Posterior vena cava (tissue), 2 donors: Measurements from ENCODE around the gene TTC23. TPM values are rescaled to one million over a fixed set of nuclear protein-coding genes. Genes with fewer than 3 reads are reported as not detected.
"Not testable (repeated sequence)": the region's sequence is repeated elsewhere in the genome, so short reads cannot be mapped to it uniquely, and the experiment has no call there.

ENCODE experiments used
- DNase-seq: peaks from one replicate; pipeline ENCODE4 v3.0.0-alpha.2; 2020; ENCODE audit warnings: low spot score
- intact Hi-C, 2 donors: fragments of 100-400 bp; cut with DNase I; formaldehyde crosslinking; loops; one replicate each; pipeline versions ENCODE4 v1.14.1 to v1.14.2; 2022 to 2023
- total RNA-seq, 2 donors: library from RNA; stranded (reverse); fragmentation: NEBNext Ultra II Directional; extraction: Animal tissue kit (Norgen Biotek cat#: 25700); gene quantifications; one replicate each; pipeline ENCODE4 v1.2.1, GENCODE V29; 2021
- donor health status: DM: yes; HTN: yes; CAD: no.
- donor health status: DM: yes; HTN: yes; CAD: no.

Gene TTC23
- total RNA-seq, 2 donors from 2014 or later: 16.6 to 16.9 TPM

DNA sequence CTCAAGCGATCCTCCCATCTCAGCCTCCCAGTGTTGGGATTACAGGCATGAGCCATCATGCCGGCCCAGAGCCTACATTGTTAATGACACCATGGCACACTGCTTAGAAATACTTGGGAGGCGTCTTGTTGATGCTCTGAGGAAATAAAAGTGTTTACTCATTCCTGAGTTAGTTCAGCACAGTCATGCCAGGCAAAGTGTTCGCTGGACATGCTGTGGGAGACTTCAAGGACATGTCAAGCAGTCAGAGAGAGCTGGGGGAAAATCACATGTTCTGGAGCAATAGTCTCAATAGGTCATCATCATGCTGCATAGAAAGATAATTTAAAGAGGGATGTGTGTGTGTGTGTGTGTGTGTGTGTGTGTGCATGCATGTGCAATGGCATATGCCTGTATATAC, 37.5 kb downstream of the TTC23 start:
- intact Hi-C loops: loop anchor here (2.0 to 5.0 kb wide), 3 partner anchors 40 to 111 kb away; no protein-coding TSS in a partner anchor
- no peak for DNase-seq

DNA sequence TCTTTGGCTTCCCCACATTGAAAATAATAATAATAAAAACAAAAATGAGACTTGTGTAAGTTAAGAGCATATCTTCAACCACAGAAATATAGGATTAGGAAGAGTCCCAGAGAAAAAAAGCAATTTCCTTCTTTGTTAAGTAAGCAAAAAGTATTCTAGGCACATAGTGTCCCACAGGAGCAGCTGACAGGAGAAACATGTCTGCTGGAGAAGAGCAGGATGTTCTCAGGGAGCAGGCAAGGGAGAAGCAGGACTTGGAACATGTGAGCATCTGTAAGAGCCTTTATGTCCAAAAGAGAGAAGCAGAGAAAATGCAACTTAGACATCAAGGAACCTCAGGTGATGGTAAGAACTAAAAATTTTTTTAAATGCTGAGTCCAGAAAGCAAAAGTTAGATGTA, 39.0 kb downstream of the TTC23 start:
- DNase-seq: no peak
- intact Hi-C loops: loop anchor here (5.0 kb wide), 2 partner anchors 38 to 98 kb away; no protein-coding TSS in a partner anchor

GRCh38 chr15:99209326-99209725, 40.1 kb downstream of the TTC23 start:
- intact Hi-C loops: no loop called here
- DNase-seq: no peak

GRCh38 chr15:99207672-99208071, 41.7 kb downstream of the TTC23 start:
- intact Hi-C loops: no loop called here
- DNase-seq: no peak

GRCh38 chr15:99202176-99202552, 47.2 kb downstream of the TTC23 start:
- intact Hi-C loops: no loop called here
- no peak for DNase-seq

- no peak for DNase-seq
- intact Hi-C loops: no loop called here
Observed at GRCh38 chr15:99201408-99202175, 47.8 kb downstream of the TTC23 start.

- DNase-seq: no peak
- intact Hi-C loops: no loop called here
Observed at GRCh38 chr15:99197856-99198255, 51.5 kb downstream of the TTC23 start.

- intact Hi-C loops, DNase-seq: not testable (repeated sequence)
Observed at GRCh38 chr15:99192181-99192580, 57.2 kb downstream of the TTC23 start.

DNA sequence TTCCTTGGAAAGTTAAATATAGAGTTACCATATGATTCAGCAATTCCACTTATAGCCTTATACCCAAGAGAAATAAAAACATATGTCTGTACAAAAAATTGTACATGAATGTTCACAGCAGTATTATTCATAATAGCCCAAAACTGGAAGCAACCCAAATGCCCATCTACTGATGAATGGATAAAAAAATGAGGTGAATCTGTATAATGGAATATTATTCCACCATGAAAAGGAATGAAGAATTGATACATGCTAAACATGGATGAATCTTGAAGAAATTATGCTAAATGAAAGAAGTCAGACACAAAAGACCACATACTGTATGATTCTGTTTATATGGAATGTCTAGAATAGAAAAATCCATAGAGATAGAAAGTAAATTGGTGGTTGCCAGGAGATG, 61.4 kb downstream of the TTC23 start:
- DNase-seq: no peak

DNA sequence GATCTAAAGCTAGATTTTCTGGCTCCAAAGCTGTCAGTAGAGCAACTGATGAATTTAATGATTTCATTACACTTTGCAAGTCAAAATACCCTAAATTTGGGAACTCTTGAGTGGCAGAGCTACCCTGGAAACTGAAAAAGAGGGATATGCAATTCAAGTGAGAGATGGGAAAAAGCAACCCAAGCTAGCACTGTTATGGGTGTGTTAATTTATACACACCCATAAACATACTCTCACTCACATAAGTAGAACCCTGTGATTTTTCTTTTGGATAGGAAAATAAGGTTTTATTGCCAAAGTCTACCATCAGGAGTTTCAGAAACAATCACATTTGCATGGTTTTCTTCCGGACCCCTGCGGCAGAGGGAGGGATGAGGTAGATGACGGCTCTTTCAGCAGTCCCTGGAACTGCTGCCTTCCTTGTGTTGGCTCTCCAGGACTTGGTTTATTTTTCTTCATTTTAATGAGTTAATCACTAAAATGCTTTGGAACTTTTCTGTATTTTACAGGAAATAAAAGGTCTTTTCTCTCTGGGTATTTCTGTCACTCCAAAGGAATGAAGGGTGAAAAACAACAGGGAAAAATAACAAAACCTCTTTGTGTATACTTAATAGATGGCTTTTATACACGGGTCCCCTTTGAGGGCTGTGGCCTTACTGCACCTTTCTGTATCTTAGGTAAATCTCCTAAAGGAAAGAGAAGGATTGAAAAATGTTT, 63.8 kb downstream of the TTC23 start:
- DNase-seq: no peak
- intact Hi-C loops: no loop called here

More for the DNA sequence above, 61.4 kb downstream of the TTC23 start:
- intact Hi-C loops: no loop called here

DNA sequence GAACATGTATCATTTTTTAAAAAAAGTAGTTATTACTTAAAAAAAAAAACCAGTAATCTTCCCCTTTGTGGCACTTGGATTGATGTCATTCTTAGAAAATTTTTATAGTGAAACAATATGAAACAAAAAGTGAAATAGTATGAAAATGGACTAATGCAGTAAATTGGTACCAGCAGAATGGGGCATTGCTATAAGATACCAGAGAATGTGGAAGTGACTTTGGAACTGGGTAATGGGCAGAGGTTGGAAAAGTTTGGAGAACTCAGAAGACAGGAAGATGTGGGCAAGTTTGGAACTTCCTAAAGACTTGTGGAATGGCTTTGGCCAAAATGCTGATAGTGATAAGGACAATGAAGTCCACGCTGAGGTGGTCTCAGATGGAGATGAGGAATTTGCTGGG, 66.6 kb downstream of the TTC23 start:
- DNase-seq: no peak
- intact Hi-C loops: no loop called here

- intact Hi-C loops: no loop called here
Observed at GRCh38 chr15:99181545-99181971, 67.8 kb downstream of the TTC23 start.

GRCh38 chr15:99180964-99181306, 68.4 kb downstream of the TTC23 start:
- no peak for DNase-seq
- intact Hi-C loops: no loop called here

More at GRCh38 chr15:99181545-99181971, 67.8 kb downstream of the TTC23 start:
- DNase-seq: peak; percentile 89

DNA sequence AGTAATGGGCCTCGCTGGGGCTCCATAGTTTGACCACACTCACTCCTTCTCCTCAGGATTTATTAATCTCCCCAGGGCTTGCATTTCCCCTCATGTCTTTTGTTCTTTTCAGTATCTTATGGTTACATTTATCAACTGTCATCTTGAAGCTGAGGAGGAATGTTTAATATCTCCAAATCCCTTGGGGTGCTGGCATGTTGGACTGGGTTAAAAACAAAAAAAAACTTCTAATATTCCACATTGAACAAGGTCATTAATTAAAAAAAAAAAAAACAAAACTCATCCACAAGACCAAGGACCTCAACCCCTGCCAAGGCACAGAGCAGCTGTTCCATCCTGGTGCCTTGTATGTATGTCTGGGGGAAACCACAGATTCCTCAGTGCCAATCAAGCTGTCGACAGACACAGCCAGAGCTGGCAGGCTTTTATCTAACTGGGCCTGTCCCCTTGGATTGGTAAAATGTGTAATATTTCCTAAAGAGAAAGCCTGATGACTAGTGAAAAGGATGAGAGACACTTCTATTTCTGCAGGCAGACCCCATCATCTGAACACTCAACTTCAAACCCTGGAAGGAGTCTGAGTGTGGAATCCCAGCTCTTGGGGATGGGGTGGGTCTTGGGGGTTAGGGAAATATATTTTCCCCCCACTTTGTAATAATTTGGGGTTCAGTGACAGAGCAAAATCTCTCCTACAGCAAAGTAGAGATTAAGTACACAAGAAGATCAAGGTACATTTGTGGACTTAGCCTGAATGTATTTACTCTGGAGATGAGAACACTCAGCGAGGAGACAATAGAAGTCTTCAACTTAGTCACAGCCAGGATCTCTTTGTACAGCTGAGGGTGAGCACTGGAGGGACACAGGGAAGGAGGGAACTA, 69.1 kb downstream of the TTC23 start:
- no peak for DNase-seq
- intact Hi-C loops: no loop called here

DNA sequence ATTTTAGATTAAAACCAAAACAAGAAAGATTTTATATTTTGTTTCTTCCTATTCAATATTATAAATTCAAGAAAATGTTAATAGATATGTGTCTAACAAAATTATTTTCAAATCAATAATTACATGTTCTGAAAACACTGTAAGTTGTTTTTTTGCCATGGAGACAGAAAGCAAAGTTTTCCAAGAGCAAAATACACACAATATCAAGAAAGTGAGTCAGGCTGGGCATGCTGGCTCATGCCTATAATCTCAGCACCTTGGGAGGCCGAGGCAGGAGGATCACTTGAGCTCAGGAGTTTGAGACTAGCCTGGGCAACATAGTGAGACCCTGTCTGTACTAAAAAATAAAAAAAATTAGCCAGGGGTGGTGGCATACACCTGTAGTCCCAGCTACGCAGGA, 71.7 kb downstream of the TTC23 start:
- DNase-seq: no peak
- intact Hi-C loops: loop anchor here in 1 of 2 donors (5.0 kb wide), 1 partner anchor 70 kb away; the partner anchor contains the start of gene SYNM

GRCh38 chr15:99176757-99177156, 72.6 kb downstream of the TTC23 start:
- intact Hi-C loops: loop anchor here in 1 of 2 donors (5.0 kb wide), 1 partner anchor 69 kb away; the partner anchor contains the start of gene SYNM
- no peak for DNase-seq

- no peak for DNase-seq
- intact Hi-C loops: loop anchor here in 1 of 2 donors (5.0 kb wide), 2 partner anchors 38 to 67 kb away; partner anchors contain the start of gene SYNM
Observed at GRCh38 chr15:99174567-99175395, 74.6 kb downstream of the TTC23 start.

GRCh38 chr15:99172989-99173388, 76.4 kb downstream of the TTC23 start:
- no peak for DNase-seq
- intact Hi-C loops: loop anchor here in 1 of 2 donors (5.0 kb wide), 1 partner anchor 39 kb away; no protein-coding TSS in a partner anchor
